Astrocyte (in vitro differentiated cells and primary cell): ENCODE results near the gene THNSL1. TPM values are rescaled to one million over a fixed set of nuclear protein-coding genes. Genes with fewer than 3 reads are reported as not detected.

Source experiments
- DNase-seq: peaks from one replicate; pipeline ENCODE4 v3.0.0-alpha.2; 2010; ENCODE audit warnings: low read depth
- FAIRE-seq: peaks from 2 replicates; lab custom pipeline; 2011; peaks lifted over from hg19 to GRCh38; lab: Jason Lieb, UNC
- H2AFZ ChIP-seq: 2 replicates; pipeline ENCODE4 v1.6.0; 2012; ENCODE audit warnings: low read depth, low read length, inconsistent platforms
- H3K27ac ChIP-seq: 2 replicates; pipeline ENCODE4 v1.5.1; 2011; ENCODE audit warnings: low read depth, low read length, inconsistent platforms
- H3K27me3 ChIP-seq: 2 replicates; pipeline ENCODE4 v1.6.0; 2011; ENCODE audit warnings: low read length, inconsistent platforms; ENCODE audit not compliant: insufficient read depth
- H3K36me3 ChIP-seq: 2 replicates; pipeline ENCODE4 v1.5.1; 2011; ENCODE audit warnings: low read length, inconsistent platforms; ENCODE audit not compliant: insufficient read depth
- H3K4me1 ChIP-seq: 2 replicates; pipeline ENCODE4 v1.5.1; 2011; ENCODE audit warnings: low read length, inconsistent platforms; ENCODE audit not compliant: insufficient read depth
- H3K4me2 ChIP-seq: 2 replicates; pipeline ENCODE4 v1.6.0; 2012; ENCODE audit warnings: low read length, inconsistent platforms
- H3K4me3 ChIP-seq: 2 replicates; pipeline ENCODE4 v1.5.1; 2011; ENCODE audit warnings: low read depth, mild to moderate bottlenecking, low read length, inconsistent platforms; ENCODE audit not compliant: insufficient read depth
- H3K79me2 ChIP-seq: 2 replicates; pipeline ENCODE4 v1.6.0; 2012; ENCODE audit warnings: mild to moderate bottlenecking, low read length, inconsistent platforms; ENCODE audit not compliant: insufficient read depth
- H3K9ac ChIP-seq: 2 replicates; pipeline ENCODE4 v1.6.0; 2012; ENCODE audit warnings: mild to moderate bottlenecking, low read length, inconsistent platforms
- H3K9me3 ChIP-seq: 2 replicates; pipeline ENCODE4 v1.5.1; 2012; ENCODE audit warnings: low read depth, mild to moderate bottlenecking, low read length, inconsistent platforms; ENCODE audit not compliant: insufficient read depth
- H4K20me1 ChIP-seq: 2 replicates; pipeline ENCODE4 v1.6.0; 2012; ENCODE audit warnings: low read length, inconsistent platforms; ENCODE audit not compliant: insufficient read depth
- H3K27ac Mint-ChIP-seq: one replicate; pipeline ENCODE4 v1.8.0; 2021; ENCODE audit warnings: mild to moderate bottlenecking, mixed read lengths; ENCODE audit not compliant: unreplicated experiment
- H3K27me3 Mint-ChIP-seq: one replicate; pipeline ENCODE4 v1.8.0; 2021; ENCODE audit warnings: low read depth, mixed read lengths; ENCODE audit not compliant: unreplicated experiment
- H3K36me3 Mint-ChIP-seq: one replicate; pipeline ENCODE4 v1.8.0; 2021; ENCODE audit warnings: low read depth, mixed read lengths; ENCODE audit not compliant: unreplicated experiment
- H3K4me1 Mint-ChIP-seq: one replicate; pipeline ENCODE4 v1.8.0; 2021; ENCODE audit warnings: low read depth, mixed read lengths; ENCODE audit not compliant: unreplicated experiment
- H3K4me3 Mint-ChIP-seq: one replicate; pipeline ENCODE4 v1.8.0; 2021; ENCODE audit warnings: mild to moderate bottlenecking, moderate library complexity, mixed read lengths; ENCODE audit not compliant: unreplicated experiment
- H3K9me3 Mint-ChIP-seq: one replicate; pipeline ENCODE4 v1.8.0; 2021; ENCODE audit warnings: mild to moderate bottlenecking, mixed read lengths; ENCODE audit not compliant: unreplicated experiment
- CTCF ChIP-seq: IDR thresholded peaks from 2 replicates; pipeline ENCODE4 v1.5.1; 2011; ENCODE audit warnings: low read depth, mild to moderate bottlenecking, inconsistent platforms, low read length, moderate library complexity; ENCODE audit not compliant: insufficient read depth
- EZH2 ChIP-seq: IDR thresholded peaks from 2 replicates; pipeline ENCODE4 v1.6.1; 2012; ENCODE audit warnings: mild to moderate bottlenecking, low read length, inconsistent platforms; ENCODE audit not compliant: insufficient read depth
- total RNA-seq: library from RNA; stranded (reverse); gene quantifications from 2 replicates; pipeline ENCODE4 v1.2.1, GENCODE V29; 2021

The THNSL1 gene
- total RNA-seq, 1 donor from 2014 or later, result 2.7 TPM

DNA sequence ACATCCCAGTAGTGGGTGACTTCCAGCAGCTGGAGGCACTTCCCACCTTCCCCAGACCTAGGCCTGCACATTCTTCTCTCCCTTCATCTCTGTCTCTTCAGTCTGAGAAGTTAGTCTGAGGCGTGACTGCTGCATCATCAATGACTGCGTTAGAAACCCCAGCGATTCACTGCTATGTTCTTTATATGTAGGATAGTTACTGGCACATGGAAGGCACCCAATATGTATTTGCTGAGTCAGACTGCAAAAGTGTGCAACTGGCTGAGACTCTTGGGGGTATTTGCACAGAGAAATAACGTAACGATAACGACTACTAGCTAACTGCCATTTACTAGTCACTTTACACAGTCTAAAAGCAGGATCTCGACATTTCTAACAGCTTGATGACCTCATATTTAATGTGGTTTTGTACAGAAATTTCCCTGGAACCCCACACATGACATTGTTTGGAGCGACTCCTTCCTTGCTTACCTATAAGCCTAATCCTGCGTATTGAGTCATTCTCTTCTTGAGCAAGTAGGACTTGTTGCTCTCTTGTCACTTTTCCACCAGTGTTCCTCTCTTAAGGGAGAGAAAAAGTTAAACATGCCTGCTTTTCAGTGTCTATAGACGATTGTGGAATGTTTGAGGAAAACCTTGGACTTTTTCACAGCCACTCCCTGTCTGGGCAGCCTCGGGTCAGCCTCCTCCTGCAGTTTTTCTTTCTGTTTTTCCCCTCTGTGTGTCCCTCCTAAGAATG lies 45.5 kb downstream of the THNSL1 start:
- Histone ChIP-seq H3K27ac (peak overlapping the region; percentile 75), H3K9me3 (no peaks in the 10 kb centered on the region), H2AFZ (peak overlapping the region; percentile 70), H3K4me2 (peak overlapping the region; percentile 80), H4K20me1 (no peaks in the 10 kb centered on the region), H3K9ac (peak overlapping the region; percentile 71), H3K79me2 (no peaks in the 10 kb centered on the region), H3K4me1 (peaks cover 17% of the 10 kb centered on the region), H3K36me3 (no peaks in the 10 kb centered on the region), H3K4me3 (peak overlapping the region; percentile 41), H3K27me3 (no peaks in the 10 kb centered on the region)
- FAIRE-seq, result no peak
- Mint-ChIP-seq H3K27ac (peak overlapping the region; percentile 99), H3K36me3 (no peaks in the 10 kb centered on the region), H3K9me3 (no peaks in the 10 kb centered on the region), H3K4me1 (peaks cover 32% of the 10 kb centered on the region), H3K4me3 (peak overlapping the region; percentile 31), H3K27me3 (no peaks in the 10 kb centered on the region)
- peak; percentile 76 for DNase-seq
- TF ChIP-seq CTCF (no peak), EZH2 (no peak)

DNA sequence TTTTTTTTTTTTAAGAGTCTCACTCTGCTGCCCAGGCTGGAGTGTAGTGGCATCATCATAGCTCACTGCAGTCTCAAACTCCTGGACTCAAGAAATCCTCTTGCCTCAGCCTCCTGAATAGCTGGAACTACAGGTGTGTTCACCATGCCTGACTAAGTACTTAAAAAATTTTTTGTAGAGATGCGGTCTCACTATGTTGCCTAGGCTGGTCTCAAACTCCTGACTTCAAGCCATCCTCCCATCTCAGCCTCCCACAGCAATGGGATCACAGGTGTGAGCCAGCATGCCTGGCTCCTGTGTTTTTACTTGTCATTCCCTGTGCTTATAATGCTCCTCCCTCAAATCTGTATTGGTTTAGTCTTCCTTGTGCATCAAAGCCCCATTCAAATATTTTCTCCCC lies 46.7 kb downstream of the THNSL1 start:
- Histone ChIP-seq H4K20me1 (no peaks in the 10 kb centered on the region), H3K4me1 (peaks cover 22% of the 10 kb centered on the region), H3K36me3 (no peaks in the 10 kb centered on the region), H3K9ac (no peak overlapping the region), H3K27me3 (no peaks in the 10 kb centered on the region), H3K79me2 (no peaks in the 10 kb centered on the region), H3K4me3 (no peak overlapping the region), H3K9me3 (no peaks in the 10 kb centered on the region), H2AFZ (no peak overlapping the region), H3K27ac (no peak overlapping the region), H3K4me2 (no peak overlapping the region)
- Mint-ChIP-seq H3K27ac (peak overlapping the region; percentile 99), H3K27me3 (no peaks in the 10 kb centered on the region), H3K36me3 (no peaks in the 10 kb centered on the region), H3K9me3 (no peaks in the 10 kb centered on the region), H3K4me3 (no peak overlapping the region), H3K4me1 (peaks cover 34% of the 10 kb centered on the region)
- TF ChIP-seq CTCF, result no peak
- TF ChIP-seq EZH2, result no peak
- DNase-seq, result no peak
- FAIRE-seq, result no peak

DNA sequence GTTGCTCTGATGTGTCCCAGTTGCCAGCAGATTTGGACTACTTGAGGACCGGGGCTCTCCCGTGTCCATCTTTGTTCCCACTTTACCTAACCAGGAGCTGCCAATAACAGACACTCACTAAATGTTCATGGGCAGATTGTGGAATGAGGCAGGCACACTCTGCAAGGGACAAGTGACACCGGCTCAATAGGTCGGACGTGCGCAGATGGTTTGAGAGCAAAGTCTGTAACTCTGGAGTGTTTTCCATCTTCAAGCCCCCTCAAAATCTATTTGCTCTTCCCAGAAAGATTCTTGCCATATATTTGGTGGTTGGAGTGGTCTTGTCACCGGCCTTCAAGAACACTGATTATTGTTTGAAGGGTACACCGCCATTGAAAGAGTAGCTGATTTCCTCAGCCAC lies 47.2 kb downstream of the THNSL1 start:
- TF ChIP-seq EZH2, result no peak
- TF ChIP-seq CTCF, result no peak
- H4K20me1 ChIP-seq, result no peaks in the 10 kb centered on the region
- H3K4me1 Mint-ChIP-seq, result peaks cover 38% of the 10 kb centered on the region
- no peak overlapping the region for H3K4me3 Mint-ChIP-seq
- DNase-seq, result no peak
- H3K27me3 Mint-ChIP-seq, result no peaks in the 10 kb centered on the region
- no peak overlapping the region for H3K9ac ChIP-seq
- no peaks in the 10 kb centered on the region for H3K9me3 ChIP-seq
- peaks cover 27% of the 10 kb centered on the region for H3K4me1 ChIP-seq
- H3K27me3 ChIP-seq, result no peaks in the 10 kb centered on the region
- no peak overlapping the region for H3K4me3 ChIP-seq
- no peak for FAIRE-seq
- H3K9me3 Mint-ChIP-seq, result no peaks in the 10 kb centered on the region
- no peak overlapping the region for H2AFZ ChIP-seq
- no peaks in the 10 kb centered on the region for H3K79me2 ChIP-seq
- H3K27ac ChIP-seq, result no peak overlapping the region
- H3K36me3 Mint-ChIP-seq, result no peaks in the 10 kb centered on the region
- no peak overlapping the region for H3K4me2 ChIP-seq
- H3K36me3 ChIP-seq, result no peaks in the 10 kb centered on the region
- peak overlapping the region; percentile 10 for H3K27ac Mint-ChIP-seq
